ENCODE data around the gene NME7.

DNA sequence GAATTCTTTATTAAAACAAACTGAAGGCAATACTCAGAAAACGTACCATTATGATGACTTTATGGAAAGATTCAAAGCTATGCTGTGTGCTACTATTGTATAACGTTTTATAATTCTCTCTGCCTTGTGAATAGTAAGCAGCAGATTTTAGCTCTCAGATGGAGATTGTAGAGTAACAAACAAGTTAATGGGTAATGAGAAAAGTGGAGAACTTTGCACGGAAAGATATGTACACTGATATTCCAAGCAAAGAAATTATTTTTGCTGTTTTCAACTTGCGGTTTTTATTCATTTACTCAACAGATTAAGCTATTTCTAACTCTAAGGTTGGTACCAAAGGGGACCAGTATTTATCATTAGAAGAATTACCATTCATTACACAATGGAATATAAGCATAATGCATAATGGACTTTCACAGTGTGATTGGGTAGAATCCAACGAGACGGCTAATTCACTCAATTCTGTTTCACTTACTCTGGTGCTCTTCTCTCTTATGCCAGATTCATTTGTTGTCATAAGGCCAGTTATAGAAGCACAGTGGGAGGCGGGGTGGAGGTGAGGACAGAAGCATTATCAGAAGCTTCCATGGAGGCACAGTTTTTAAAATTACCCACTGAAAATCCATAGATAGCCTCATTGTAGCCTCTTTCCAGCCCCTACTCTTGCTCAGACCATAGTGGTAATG lies 222.5 kb downstream of the NME7 start:
- TF ChIP-seq, protein P1, sequence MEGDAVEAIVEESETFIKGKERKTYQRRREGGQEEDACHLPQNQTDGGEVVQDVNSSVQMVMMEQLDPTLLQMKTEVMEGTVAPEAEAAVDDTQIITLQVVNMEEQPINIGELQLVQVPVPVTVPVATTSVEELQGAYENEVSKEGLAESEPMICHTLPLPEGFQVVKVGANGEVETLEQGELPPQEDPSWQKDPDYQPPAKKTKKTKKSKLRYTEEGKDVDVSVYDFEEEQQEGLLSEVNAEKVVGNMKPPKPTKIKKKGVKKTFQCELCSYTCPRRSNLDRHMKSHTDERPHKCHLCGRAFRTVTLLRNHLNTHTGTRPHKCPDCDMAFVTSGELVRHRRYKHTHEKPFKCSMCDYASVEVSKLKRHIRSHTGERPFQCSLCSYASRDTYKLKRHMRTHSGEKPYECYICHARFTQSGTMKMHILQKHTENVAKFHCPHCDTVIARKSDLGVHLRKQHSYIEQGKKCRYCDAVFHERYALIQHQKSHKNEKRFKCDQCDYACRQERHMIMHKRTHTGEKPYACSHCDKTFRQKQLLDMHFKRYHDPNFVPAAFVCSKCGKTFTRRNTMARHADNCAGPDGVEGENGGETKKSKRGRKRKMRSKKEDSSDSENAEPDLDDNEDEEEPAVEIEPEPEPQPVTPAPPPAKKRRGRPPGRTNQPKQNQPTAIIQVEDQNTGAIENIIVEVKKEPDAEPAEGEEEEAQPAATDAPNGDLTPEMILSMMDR (conservative IDR thresholded peaks at IDR 0.05; ENCODE audit: low read length) = no peak
- no peak for TF ChIP-seq EZH2phosphoT487 (IDR thresholded peaks at IDR 0.05; ENCODE audit: borderline replicate concordance)

Data from Loucy (cell line).